LoVo (cell line): ENCODE data around the gene SLC13A3.
"Not testable (repeated sequence)": the region's sequence is repeated elsewhere in the genome, so short reads cannot be mapped to it uniquely, and the experiment has no call there.

Experiments used
- DNase-seq: peaks from one replicate; pipeline ENCODE4 v3.0.0-alpha.2; 2016; ENCODE audit warnings: low spot score

SLC13A3 gene

GRCh38 chr20:46681032-46681854 lies 30.0 kb upstream of the SLC13A3 start:
- peak; percentile 61 for DNase-seq

- DNase-seq: no peak
Observed at GRCh38 chr20:46680684-46681031, 29.4 kb upstream of the SLC13A3 start.

GRCh38 chr20:46678516-46678915 lies 27.3 kb upstream of the SLC13A3 start:
- no peak for DNase-seq

- no peak for DNase-seq
Observed at GRCh38 chr20:46677608-46678007, 26.3 kb upstream of the SLC13A3 start.

GRCh38 chr20:46676649-46677316 lies 25.5 kb upstream of the SLC13A3 start:
- DNase-seq: not testable (repeated sequence)

- no peak for DNase-seq
Observed at GRCh38 chr20:46674253-46675083, 23.2 kb upstream of the SLC13A3 start.

- no peak for DNase-seq
Observed at GRCh38 chr20:46673394-46674252, 22.4 kb upstream of the SLC13A3 start.

- no peak for DNase-seq
Observed at GRCh38 chr20:46672543-46673148, 21.4 kb upstream of the SLC13A3 start.

- DNase-seq: no peak
Observed at GRCh38 chr20:46671866-46672542, 20.7 kb upstream of the SLC13A3 start.

- DNase-seq: no peak
Observed at GRCh38 chr20:46670585-46671584, 19.6 kb upstream of the SLC13A3 start.

- no peak for DNase-seq
Observed at GRCh38 chr20:46670228-46670584, 18.9 kb upstream of the SLC13A3 start.

- DNase-seq: no peak
Observed at GRCh38 chr20:46666818-46667515, 15.7 kb upstream of the SLC13A3 start.

GRCh38 chr20:46666306-46666705 lies 15.0 kb upstream of the SLC13A3 start:
- DNase-seq: no peak

GRCh38 chr20:46665602-46666001 lies 14.3 kb upstream of the SLC13A3 start:
- DNase-seq: no peak

GRCh38 chr20:46663531-46663930 lies 12.3 kb upstream of the SLC13A3 start:
- DNase-seq: no peak

GRCh38 chr20:46661659-46662058 lies 10.4 kb upstream of the SLC13A3 start:
- DNase-seq: no peak

GRCh38 chr20:46660487-46660886 lies 9.2 kb upstream of the SLC13A3 start:
- DNase-seq: no peak

- no peak for DNase-seq
Observed at GRCh38 chr20:46657618-46658017, 6.4 kb upstream of the SLC13A3 start.

- DNase-seq: no peak
Observed at GRCh38 chr20:46657137-46657536, 5.9 kb upstream of the SLC13A3 start.
